Body of pancreas (tissue), 4 donors: ENCODE results near the gene KLHL8. TPM values are rescaled to one million over a fixed set of nuclear protein-coding genes. Genes with fewer than 3 reads are reported as not detected.

Source experiments
- ATAC-seq: fragments of 150-250 bp; one replicate; pipeline ENCODE4 v1.9.1; 2016
- DNase-seq, 4 donors: peaks; one replicate each; pipeline ENCODE4 v3.0.0-alpha.2; 2019
- H3K27ac ChIP-seq, 4 donors: fragments of 200-600 bp; sonication (generic); 1 replicate in 3 of 4; 2 replicates in 1 of 4; pipeline versions ENCODE4 v1.5.1 to v1.6.1; 2016 to 2019; ENCODE audit warnings: mild to moderate bottlenecking in 1 of 4, mixed read lengths in 1 of 4, moderate library complexity in 1 of 4
- H3K27me3 ChIP-seq, 2 donors: fragments of 200-600 bp; sonication (generic); one replicate each; pipeline ENCODE4 v1.6.0; 2016; ENCODE audit warnings: mild to moderate bottlenecking in 1 of 2
- H3K36me3 ChIP-seq, 2 donors: fragments of 200-600 bp; sonication (generic); replicated peaks in 1 of 2; 2 replicates each; pipeline ENCODE4 v1.5.1; 2016; ENCODE audit warnings: low read depth in 2 of 2; ENCODE audit not compliant: insufficient read depth in 1 of 2
- H3K4me1 ChIP-seq: fragments of 200-600 bp; sonication (generic); one replicate; pipeline ENCODE4 v1.6.0; 2016
- H3K4me3 ChIP-seq, 2 donors: fragments of 200-600 bp; sonication (generic); 1 replicate in 1 of 2; 2 replicates in 1 of 2; pipeline ENCODE4 v1.5.1; 2016 to 2019
- H3K9me3 ChIP-seq, 3 donors: fragments of 200-600 bp; sonication (generic); 1 replicate in 2 of 3; 2 replicates in 1 of 3; pipeline ENCODE4 v1.5.1; 2016
- CTCF ChIP-seq, 7 experiments: fragments of 450-650 bp in 4 of 7; fragments of 200-600 bp in 3 of 7; sonication (generic) in 3 of 7; IDR thresholded peaks; one replicate each; pipeline ENCODE4 v1.5.1; 2016 to 2019; ENCODE audit warnings: antibody characterized with exemption in 7 of 7
- POLR2A ChIP-seq, 3 donors: fragments of 450-650 bp; IDR thresholded peaks; one replicate each; pipeline ENCODE4 v1.6.1; 2016; ENCODE audit warnings: antibody characterized with exemption in 3 of 3, mild to moderate bottlenecking in 2 of 3
- WGBS, 2 donors: methylation state at CpG; one replicate each; pipeline ENCODE4 v1.1.5; 2017; 5-methylcytosine and 5-hydroxymethylcytosine counted together
- intact Hi-C: fragments of 100-400 bp; cut with DNase I; formaldehyde crosslinking; loops from one replicate; pipeline ENCODE4 v1.15.1; 2023
- total RNA-seq, 2 donors: library from RNA; depleted of rRNA; stranded (reverse); fragments of >200 nt; gene quantifications; one replicate each; pipeline ENCODE4 v1.1.0, GENCODE V29; 2016

The KLHL8 gene
- total RNA-seq, 2 donors from 2014 or later = 4.4 to 9.9 TPM

- TF ChIP-seq CTCF (IDR thresholded peaks at IDR 0.05) = no peak
- TF ChIP-seq POLR2A (IDR thresholded peaks at IDR 0.05) = no peak
- intact Hi-C loops = no loop called here
- no peak overlapping the region for H3K4me3 ChIP-seq
- no peak overlapping the region for H3K27ac ChIP-seq
- H3K4me1 ChIP-seq = peaks cover 3% of the 10 kb centered on the region
- no peaks in the 10 kb centered on the region for H3K27me3 ChIP-seq
- no peak for ATAC-seq
- H3K36me3 ChIP-seq = no peaks in the 10 kb centered on the region
- no peak for DNase-seq
- 33 to 46% methylated on average over 1 of the region's 1 CpG for WGBS, 2 donors
- peaks cover 0 to 5% (median 0%) of the 10 kb centered on the region in 3 donors for H3K9me3 ChIP-seq
Observed at GRCh38 chr4:87240341-87240740, 19.9 kb upstream of the KLHL8 start.

GRCh38 chr4:87239821-87240220 lies 19.4 kb upstream of the KLHL8 start:
- no peak for TF ChIP-seq POLR2A (IDR thresholded peaks at IDR 0.05)
- TF ChIP-seq CTCF (IDR thresholded peaks at IDR 0.05) = no peak
- H3K27ac ChIP-seq = no peak overlapping the region
- H3K4me1 ChIP-seq = peaks cover 3% of the 10 kb centered on the region
- no peak for ATAC-seq
- DNase-seq = no peak
- no peaks in the 10 kb centered on the region for H3K36me3 ChIP-seq
- no peaks in the 10 kb centered on the region for H3K27me3 ChIP-seq
- H3K9me3 ChIP-seq = peaks cover 0 to 5% (median 0%) of the 10 kb centered on the region in 3 donors
- no peak overlapping the region for H3K4me3 ChIP-seq
- intact Hi-C loops = loop anchor here (5.0 kb wide), 1 partner anchor 318 kb away; no protein-coding TSS in a partner anchor

- Histone ChIP-seq H3K27me3 (no peaks in the 10 kb centered on the region), H3K9me3 (peaks cover 0 to 5% (median 0%) of the 10 kb centered on the region in 3 donors), H3K27ac (no peak overlapping the region), H3K4me3 (no peak overlapping the region), H3K36me3 (no peaks in the 10 kb centered on the region), H3K4me1 (peaks cover 3% of the 10 kb centered on the region)
- intact Hi-C loops = loop anchor here (5.0 kb wide), 1 partner anchor 317 kb away; no protein-coding TSS in a partner anchor
- no peak for TF ChIP-seq POLR2A (IDR thresholded peaks at IDR 0.05)
- no peak for TF ChIP-seq CTCF (IDR thresholded peaks at IDR 0.05)
- ATAC-seq (no peak), DNase-seq (no peak)
- 77 to 84% methylated on average over 5 of the region's 5 CpGs for WGBS, 2 donors
Observed at GRCh38 chr4:87239194-87239593, 18.8 kb upstream of the KLHL8 start.

GRCh38 chr4:87236861-87237260 lies 16.4 kb upstream of the KLHL8 start:
- Histone ChIP-seq H3K27ac (no peak overlapping the region), H3K36me3 (no peaks in the 10 kb centered on the region), H3K4me3 (no peak overlapping the region), H3K9me3 (peaks cover 0 to under 1% (median 0%) of the 10 kb centered on the region in 3 donors), H3K4me1 (peaks cover 3% of the 10 kb centered on the region), H3K27me3 (no peaks in the 10 kb centered on the region)
- intact Hi-C loops = loop anchor here (5.0 kb wide), 1 partner anchor 315 kb away; no protein-coding TSS in a partner anchor
- TF ChIP-seq CTCF (IDR thresholded peaks at IDR 0.05) = no peak
- no peak for TF ChIP-seq POLR2A (IDR thresholded peaks at IDR 0.05)
- 84 to 85% methylated on average over 9 of the region's 9 CpGs for WGBS, 2 donors
- peak in 1 of 4 donors; percentile 18 for DNase-seq
- ATAC-seq = no peak

- DNase-seq (no peak), ATAC-seq (no peak)
- intact Hi-C loops = loop anchor here (5.0 kb wide), 1 partner anchor 313 kb away; no protein-coding TSS in a partner anchor
- Histone ChIP-seq H3K4me3 (peak overlapping the region in 1 of 2 donors; percentile 25), H3K4me1 (peaks cover 3% of the 10 kb centered on the region), H3K27me3 (no peaks in the 10 kb centered on the region), H3K27ac (no peak overlapping the region), H3K9me3 (no peaks in the 10 kb centered on the region), H3K36me3 (no peaks in the 10 kb centered on the region)
- WGBS, 2 donors = 21 to 39% methylated on average over 4 of the region's 4 CpGs
- TF ChIP-seq CTCF (IDR thresholded peaks at IDR 0.05) = no peak
- no peak for TF ChIP-seq POLR2A (IDR thresholded peaks at IDR 0.05)
Observed at GRCh38 chr4:87235020-87235671, 14.7 kb upstream of the KLHL8 start.
